ENCODE results near the gene ANP32E.

- no peak for TF ChIP-seq CTCF (conservative IDR thresholded peaks at IDR 0.05)
- no peak for TF ChIP-seq EZH2 (IDR thresholded peaks at IDR 0.05; ENCODE audit: low read depth)
Measured at GRCh38 chr1:150210706-150211105, 25.2 kb downstream of the ANP32E start.

All from PC-9 (cell line).